Epithelial cell of proximal tubule (primary cell): ENCODE results near the gene CLPTM1L. TPM values are rescaled to one million over a fixed set of nuclear protein-coding genes. Genes with fewer than 3 reads are reported as not detected.

ENCODE experiments used
- DNase-seq: peaks from one replicate; pipeline ENCODE4 v3.0.0-alpha.2; 2011; ENCODE audit warnings: low read depth
- H3K4me3 ChIP-seq: 2 replicates; pipeline ENCODE4 v1.5.1; 2011; ENCODE audit warnings: low read depth, mild to moderate bottlenecking, low read length
- total RNA-seq: library from RNA; depleted of rRNA; stranded (reverse); fragments of >200 nt; gene quantifications from 2 replicates; pipeline ENCODE4 v1.2.3, GENCODE V29; 2015
- TF ChIP-seq, protein P1 (sequence below): conservative IDR thresholded peaks from 2 replicates; pipeline ENCODE4 v1.5.1; 2012; ENCODE audit warnings: low read depth, mild to moderate bottlenecking, low read length

Gene CLPTM1L
- total RNA-seq, 1 donor from 2014 or later = 112 TPM

DNA sequence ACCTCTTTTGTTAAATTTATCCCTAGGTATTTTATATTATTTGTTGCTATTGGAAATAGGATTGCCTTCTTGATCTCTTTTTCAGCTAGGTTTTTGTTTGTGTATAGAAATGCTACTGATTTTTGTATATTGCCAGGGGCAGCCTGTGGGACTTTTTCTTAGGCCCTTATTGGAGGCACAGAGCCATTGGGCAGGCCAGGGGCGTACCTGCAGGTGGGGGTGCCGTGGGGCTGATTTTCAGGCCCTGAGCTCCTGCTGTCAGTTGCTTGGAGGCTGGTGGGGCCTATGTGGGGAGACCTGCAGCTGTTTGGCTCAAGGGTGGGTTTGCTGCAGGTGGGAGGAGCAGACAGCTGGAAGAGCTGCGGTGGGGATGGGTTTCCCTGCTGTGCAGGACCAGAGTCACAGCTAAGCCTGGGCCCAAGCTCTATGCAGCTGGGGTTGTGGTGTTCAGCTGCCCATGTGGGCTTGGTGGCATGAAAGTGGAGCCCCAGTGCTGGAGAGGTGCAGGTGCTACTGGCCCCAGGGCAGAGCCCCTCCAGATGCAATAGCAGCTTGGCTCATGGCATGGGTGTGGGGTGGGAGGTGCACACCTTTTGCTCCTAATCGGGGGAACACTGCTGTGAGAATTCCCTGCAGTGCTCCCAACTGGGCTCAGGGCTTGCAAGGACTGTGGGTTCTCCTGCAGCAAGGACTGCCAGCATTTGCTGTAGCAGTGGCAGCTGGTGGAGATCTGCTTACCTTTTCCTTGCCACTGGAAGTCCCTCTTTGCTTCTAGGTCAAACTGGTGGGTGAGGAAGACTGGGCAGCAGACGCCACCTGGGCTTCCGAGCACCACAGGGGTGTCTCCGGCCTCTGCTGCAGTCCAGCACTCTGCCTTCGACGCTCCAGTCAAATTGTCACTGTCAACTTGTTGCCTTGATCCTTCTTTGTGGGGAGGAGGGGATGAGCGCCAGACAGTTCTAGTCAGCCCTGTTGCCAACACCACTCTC lies 7.6 kb upstream of the CLPTM1L start:
- DNase-seq = no peak
- H3K4me3 ChIP-seq = no peak overlapping the region
- TF ChIP-seq, protein P1, sequence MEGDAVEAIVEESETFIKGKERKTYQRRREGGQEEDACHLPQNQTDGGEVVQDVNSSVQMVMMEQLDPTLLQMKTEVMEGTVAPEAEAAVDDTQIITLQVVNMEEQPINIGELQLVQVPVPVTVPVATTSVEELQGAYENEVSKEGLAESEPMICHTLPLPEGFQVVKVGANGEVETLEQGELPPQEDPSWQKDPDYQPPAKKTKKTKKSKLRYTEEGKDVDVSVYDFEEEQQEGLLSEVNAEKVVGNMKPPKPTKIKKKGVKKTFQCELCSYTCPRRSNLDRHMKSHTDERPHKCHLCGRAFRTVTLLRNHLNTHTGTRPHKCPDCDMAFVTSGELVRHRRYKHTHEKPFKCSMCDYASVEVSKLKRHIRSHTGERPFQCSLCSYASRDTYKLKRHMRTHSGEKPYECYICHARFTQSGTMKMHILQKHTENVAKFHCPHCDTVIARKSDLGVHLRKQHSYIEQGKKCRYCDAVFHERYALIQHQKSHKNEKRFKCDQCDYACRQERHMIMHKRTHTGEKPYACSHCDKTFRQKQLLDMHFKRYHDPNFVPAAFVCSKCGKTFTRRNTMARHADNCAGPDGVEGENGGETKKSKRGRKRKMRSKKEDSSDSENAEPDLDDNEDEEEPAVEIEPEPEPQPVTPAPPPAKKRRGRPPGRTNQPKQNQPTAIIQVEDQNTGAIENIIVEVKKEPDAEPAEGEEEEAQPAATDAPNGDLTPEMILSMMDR = no peak

DNA sequence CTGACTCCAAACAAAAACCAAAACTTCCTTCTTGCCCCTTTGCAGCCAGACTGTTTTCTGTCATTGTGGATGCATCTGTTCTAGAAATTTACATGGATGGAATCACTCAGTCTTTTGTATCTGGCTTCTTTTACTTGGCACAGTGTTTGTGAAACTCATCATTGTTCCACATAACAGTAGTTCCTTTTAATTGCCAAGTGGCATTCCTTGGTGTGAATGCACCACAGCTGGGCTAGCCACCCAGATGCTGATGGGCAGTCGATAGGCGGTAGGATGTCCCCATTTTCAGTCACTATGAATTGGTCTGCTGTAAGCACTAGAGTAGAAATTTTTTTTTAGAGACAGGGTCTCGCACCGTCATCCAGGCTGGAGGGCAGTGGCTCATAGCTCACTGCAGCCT lies 6.3 kb upstream of the CLPTM1L start:
- TF ChIP-seq, protein P1 = no peak
- H3K4me3 ChIP-seq = no peak overlapping the region
- no peak for DNase-seq

DNA sequence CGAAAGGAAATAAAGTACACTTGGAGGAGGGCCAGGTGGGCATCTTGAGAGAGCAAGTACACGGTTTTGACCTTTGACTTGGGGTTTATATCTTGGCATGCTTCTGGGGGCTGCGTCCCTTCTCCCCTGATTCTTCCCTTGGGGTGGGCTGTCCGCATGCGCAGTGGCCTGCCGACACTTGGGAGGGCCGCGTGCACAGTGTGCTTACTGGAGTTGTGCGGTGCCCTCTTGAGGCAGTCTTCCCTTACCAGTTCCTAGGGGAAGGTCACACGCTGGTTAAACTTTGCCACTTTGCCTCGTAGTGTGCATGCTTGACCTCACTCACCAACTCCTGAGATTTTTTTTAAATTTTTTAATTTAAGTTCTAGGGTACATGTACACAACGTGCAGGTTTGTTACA lies 4.3 kb upstream of the CLPTM1L start:
- DNase-seq = no peak
- TF ChIP-seq, protein P1 = peak; percentile 12
- peak overlapping the region; percentile 1 for H3K4me3 ChIP-seq

DNA sequence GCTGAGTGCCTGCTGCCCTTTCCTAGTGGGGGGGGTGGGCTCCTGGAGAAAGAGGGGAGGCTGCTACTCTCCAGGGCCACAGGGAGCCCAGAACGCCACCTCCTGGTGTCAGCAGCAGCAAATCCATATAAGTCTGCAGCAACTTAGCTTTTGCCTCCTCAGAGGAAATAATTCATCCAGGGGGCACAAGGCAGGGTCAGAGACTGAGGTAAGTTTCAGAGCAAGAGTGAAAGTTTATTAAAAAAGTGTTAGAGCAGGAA lies 4.0 kb upstream of the CLPTM1L start:
- no peak for DNase-seq
- TF ChIP-seq, protein P1 = peak; percentile 29
- peak overlapping the region; percentile 1 for H3K4me3 ChIP-seq

DNA sequence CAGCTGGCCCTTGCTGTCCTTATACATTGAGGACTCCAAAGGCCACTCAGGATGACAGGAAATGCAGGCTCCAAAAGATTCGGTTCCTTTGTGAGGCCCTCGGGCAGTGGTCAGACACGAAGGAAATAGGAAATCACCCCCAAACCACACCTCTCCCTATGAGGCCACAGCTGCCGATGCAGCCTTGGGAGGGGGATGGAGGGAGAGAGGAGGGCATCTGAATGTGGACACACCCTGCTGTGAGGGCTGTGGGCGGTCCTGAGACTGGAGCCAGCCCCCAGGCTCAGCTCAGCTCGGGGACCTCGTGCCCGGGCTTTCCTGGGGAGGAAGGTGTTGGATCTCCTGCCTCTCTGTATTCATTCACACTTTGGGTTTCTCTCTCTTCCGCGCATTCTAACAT lies 2.7 kb upstream of the CLPTM1L start:
- TF ChIP-seq, protein P1 = no peak
- no peak for DNase-seq
- H3K4me3 ChIP-seq = no peak overlapping the region

DNA sequence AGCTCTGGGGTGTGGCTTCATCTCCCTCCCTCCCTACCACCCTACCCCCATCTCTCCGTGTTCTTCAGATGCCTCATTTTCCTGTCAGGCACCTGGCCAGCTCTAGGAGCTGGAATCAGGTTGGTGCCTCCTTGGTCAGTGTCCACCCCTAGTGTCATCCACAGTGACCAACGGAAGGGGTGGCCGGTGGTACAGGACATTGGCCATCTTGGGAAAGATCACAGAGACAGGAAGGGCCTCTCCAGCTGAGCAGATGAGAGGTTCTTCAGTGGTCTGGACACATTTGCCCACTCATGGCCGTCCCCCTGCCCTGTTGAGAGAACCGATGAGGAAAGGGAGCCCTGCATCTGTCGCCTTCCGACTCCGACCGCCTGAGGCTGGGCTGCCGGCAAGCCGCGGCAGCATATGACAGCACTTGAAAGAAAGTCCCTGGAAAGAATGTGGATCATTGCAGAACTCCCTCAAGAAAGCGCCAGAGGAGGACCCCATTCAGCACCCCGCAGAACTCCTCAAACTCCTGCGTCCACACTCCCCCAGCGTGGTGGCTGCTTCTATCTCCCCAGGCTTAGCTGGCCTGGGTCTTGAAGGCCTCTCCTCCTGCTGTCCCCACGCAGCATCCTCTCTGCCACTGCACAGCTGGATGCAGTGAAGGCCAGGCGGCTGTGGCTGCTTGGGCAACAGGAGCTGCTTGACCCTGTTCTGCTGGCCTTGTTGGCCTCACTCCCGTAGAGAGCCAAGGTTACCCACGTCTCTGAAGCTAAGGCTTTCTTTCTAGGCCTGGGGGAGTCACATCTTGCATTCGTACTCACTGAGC lies 1.9 kb upstream of the CLPTM1L start:
- no peak for DNase-seq
- TF ChIP-seq, protein P1 = no peak
- no peak overlapping the region for H3K4me3 ChIP-seq
